Sigmoid colon (tissue), 7 donors: ENCODE measurements around the gene CD52. TPM values are rescaled to one million over a fixed set of nuclear protein-coding genes. Genes with fewer than 3 reads are reported as not detected.

Experiments used
- DNase-seq: peaks from one replicate; pipeline ENCODE4 v3.0.0-alpha.2; 2019
- H3K27ac ChIP-seq, 4 donors: fragments of 200-600 bp; sonication (generic); one replicate each; pipeline ENCODE4 v1.5.1; 2016 to 2019; ENCODE audit warnings: mild to moderate bottlenecking in 1 of 4
- H3K27me3 ChIP-seq, 3 donors: fragments of 200-600 bp; sonication (generic); one replicate each; pipeline ENCODE4 v1.5.1; 2019; ENCODE audit warnings: mild to moderate bottlenecking in 1 of 3
- H3K36me3 ChIP-seq, 4 donors: fragments of 200-600 bp; sonication (generic); one replicate each; pipeline ENCODE4 v1.5.1; 2016 to 2019
- H3K4me1 ChIP-seq, 4 donors: fragments of 200-600 bp; sonication (generic); one replicate each; pipeline ENCODE4 v1.5.1; 2017 to 2019
- H3K4me3 ChIP-seq, 4 donors: fragments of 200-600 bp; sonication (generic); one replicate each; pipeline ENCODE4 v1.5.1; 2017 to 2019; ENCODE audit warnings: mild to moderate bottlenecking in 2 of 4, moderate library complexity in 1 of 4
- H3K9me3 ChIP-seq, 4 donors: fragments of 200-600 bp in 3 of 4; sonication (generic) in 3 of 4; one replicate each; pipeline versions ENCODE4 v1.5.1 to v1.6.1; 2013 to 2019
- CTCF ChIP-seq, 4 experiments: fragments of 450-650 bp in 3 of 4; fragments of 200-600 bp in 1 of 4; IDR thresholded peaks; one replicate each; pipeline ENCODE4 v1.5.1; 2016 to 2019; ENCODE audit warnings: antibody characterized with exemption in 4 of 4, mild to moderate bottlenecking in 3 of 4, moderate library complexity in 2 of 4
- EP300 ChIP-seq, 4 donors: sonication (generic); formaldehyde crosslinking; IDR thresholded peaks; one replicate each; pipeline ENCODE4 v1.6.1; 2017; ENCODE audit warnings: antibody characterized with exemption in 4 of 4
- POLR2A ChIP-seq, 2 donors: fragments of 450-650 bp; IDR thresholded peaks; one replicate each; pipeline ENCODE4 v1.6.1; 2016; ENCODE audit warnings: antibody characterized with exemption in 2 of 2, mild to moderate bottlenecking in 2 of 2, moderate library complexity in 2 of 2
- POLR2AphosphoS5 ChIP-seq, 4 donors: sonication (generic); formaldehyde crosslinking; IDR thresholded peaks; one replicate each; pipeline ENCODE4 v1.6.1; 2017; ENCODE audit warnings: antibody characterized with exemption in 4 of 4
- WGBS, 2 donors: extraction: QIAGEN DNeasy Blood & Tissue Kit; methylation state at CpG; one replicate each; pipeline ENCODE4 v1.1.7; 2013; 5-methylcytosine and 5-hydroxymethylcytosine counted together
- intact Hi-C: fragments of 100-400 bp; cut with DNase I; formaldehyde crosslinking; loops from one replicate; pipeline ENCODE4 v1.15.1; 2023
- polyA plus RNA-seq, 3 donors: library from polyadenylated mRNA; stranded (reverse); fragments of 200-250 nt; gene quantifications; one replicate each; pipeline ENCODE4 v1.2.3, GENCODE V29; 2013
- total RNA-seq, 4 donors: library from RNA; depleted of rRNA; stranded (reverse); fragments of >200 nt; gene quantifications; one replicate each; pipeline ENCODE4 v1.1.0, GENCODE V29; 2016
- donor health status: healthy with polysubstance abuse.
- donor health status: Bipolar disorder and iron deficiency.
- donor health status: healthy.

Gene CD52
- total and polyA plus RNA-seq, 7 donors = 1.6 to 556 (median 19.8) TPM; not detected in 2

- Histone ChIP-seq H3K27me3 (peaks cover 26 to 78% (median 60%) of the 10 kb centered on the region in 3 donors), H3K4me1 (peaks cover 0 to 12% (median 12%) of the 10 kb centered on the region in 4 donors), H3K36me3 (no peaks in the 10 kb centered on the region), H3K4me3 (no peak overlapping the region), H3K9me3 (no peaks in the 10 kb centered on the region), H3K27ac (no peak overlapping the region)
- intact Hi-C loops = no loop called here
- WGBS, 2 donors = 29 to 53% methylated on average over 15 of the region's 15 CpGs
- TF ChIP-seq POLR2AphosphoS5 (IDR thresholded peaks at IDR 0.05) (no peak), POLR2A (IDR thresholded peaks at IDR 0.05) (peak in 1 of 2 donors; percentile 12)
- DNase-seq = no peak
Observed at GRCh38 chr1:26358411-26359384, 40.9 kb downstream of the CD52 start.

GRCh38 chr1:26359981-26360806, 42.4 kb downstream of the CD52 start:
- peak overlapping the region in 2 of 4 donors; percentile 4 to 21 for H3K4me3 ChIP-seq
- WGBS, 2 donors = 3 to 4% methylated on average over 67 of the region's 67 CpGs
- H3K36me3 ChIP-seq = no peaks in the 10 kb centered on the region
- H3K4me1 ChIP-seq = peaks cover 0 to 12% (median 12%) of the 10 kb centered on the region in 4 donors
- H3K27ac ChIP-seq = no peak overlapping the region
- peak; percentile 63 for DNase-seq
- TF ChIP-seq EP300 (IDR thresholded peaks at IDR 0.05) (no peak), POLR2A (IDR thresholded peaks at IDR 0.05) (no peak), POLR2AphosphoS5 (IDR thresholded peaks at IDR 0.05) (no peak), CTCF (IDR thresholded peaks at IDR 0.05) (no peak)
- no peaks in the 10 kb centered on the region for H3K9me3 ChIP-seq
- intact Hi-C loops = no loop called here
- peaks cover 26 to 79% (median 66%) of the 10 kb centered on the region in 3 donors for H3K27me3 ChIP-seq

- intact Hi-C loops = no loop called here
- H3K27ac ChIP-seq = no peak overlapping the region
- peak overlapping the region in 2 of 4 donors; percentile 4 to 21 for H3K4me3 ChIP-seq
- peaks cover 26 to 78% (median 62%) of the 10 kb centered on the region in 3 donors for H3K27me3 ChIP-seq
- DNase-seq = peak; percentile 56
- H3K4me1 ChIP-seq = peaks cover 0 to 12% (median 12%) of the 10 kb centered on the region in 4 donors
- no peaks in the 10 kb centered on the region for H3K9me3 ChIP-seq
- 53 to 69% methylated on average over 27 of the region's 27 CpGs for WGBS, 2 donors
- TF ChIP-seq EP300 (IDR thresholded peaks at IDR 0.05) (no peak), POLR2AphosphoS5 (IDR thresholded peaks at IDR 0.05) (no peak), POLR2A (IDR thresholded peaks at IDR 0.05) (no peak), CTCF (IDR thresholded peaks at IDR 0.05) (no peak)
- no peaks in the 10 kb centered on the region for H3K36me3 ChIP-seq
Observed at GRCh38 chr1:26360807-26361604, 43.2 kb downstream of the CD52 start.

- no peak overlapping the region for H3K27ac ChIP-seq
- 82 to 92% methylated on average over 12 of the region's 12 CpGs for WGBS, 2 donors
- peaks cover 26 to 78% (median 60%) of the 10 kb centered on the region in 3 donors for H3K27me3 ChIP-seq
- H3K4me3 ChIP-seq = no peak overlapping the region
- H3K9me3 ChIP-seq = no peaks in the 10 kb centered on the region
- peak; percentile 56 for DNase-seq
- intact Hi-C loops = no loop called here
- no peaks in the 10 kb centered on the region for H3K36me3 ChIP-seq
- TF ChIP-seq POLR2A (IDR thresholded peaks at IDR 0.05) (no peak), CTCF (IDR thresholded peaks at IDR 0.05) (no peak), POLR2AphosphoS5 (IDR thresholded peaks at IDR 0.05) (no peak), EP300 (IDR thresholded peaks at IDR 0.05) (no peak)
- H3K4me1 ChIP-seq = peaks cover 0 to 12% (median 12%) of the 10 kb centered on the region in 4 donors
Observed at GRCh38 chr1:26361605-26362122, 43.9 kb downstream of the CD52 start.
